ENCODE results near the gene MIEF2.
A peak's percentile ranks its signal among the peaks of the same experiment; 100 is the strongest.
"Not testable (repeated sequence)": the region's sequence is repeated elsewhere in the genome, so short reads cannot be mapped to it uniquely, and the experiment has no call there.

The MIEF2 gene

GRCh38 chr17:18291718-18292540, 31.5 kb downstream of the MIEF2 start:
- DNase-seq (ENCODE audit: low read depth) = no peak

GRCh38 chr17:18298061-18298460, 37.6 kb downstream of the MIEF2 start:
- not testable (repeated sequence) for DNase-seq (ENCODE audit: low read depth)

DNA sequence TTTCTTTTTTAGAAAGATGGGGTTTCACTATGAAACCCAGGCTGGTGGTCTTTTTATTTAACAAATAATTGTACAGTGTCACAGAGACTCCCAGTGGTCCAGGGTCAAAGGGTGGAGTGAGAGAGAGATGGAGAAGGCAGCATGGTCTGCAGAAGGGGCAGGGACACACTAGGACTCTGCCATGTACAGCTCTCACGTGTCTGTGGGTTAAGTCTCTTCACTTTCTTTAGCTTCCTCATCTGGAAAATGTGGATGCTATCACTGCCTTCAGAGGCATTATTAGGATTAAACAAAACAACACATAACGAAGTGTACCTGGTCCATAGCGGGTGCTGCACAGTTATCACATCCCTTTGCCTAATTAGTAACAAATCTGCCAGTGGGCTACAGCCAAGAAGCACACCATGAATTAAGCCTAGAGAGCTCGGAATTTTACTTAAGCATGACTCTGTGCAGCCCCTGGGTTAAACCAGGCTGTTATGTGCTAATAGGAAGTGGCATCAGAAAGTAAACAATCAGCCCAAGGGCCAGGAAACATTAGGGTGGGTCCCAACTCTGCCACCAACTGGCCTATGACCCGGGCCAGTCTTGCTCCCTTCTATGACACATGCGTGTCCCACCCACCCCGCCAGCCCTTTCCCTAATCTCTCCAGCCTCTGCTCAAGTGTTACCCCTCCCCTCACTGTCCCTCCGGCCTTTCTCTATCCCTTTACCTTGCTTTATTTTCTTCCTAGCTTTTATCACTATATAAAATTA, 40.4 kb downstream of the MIEF2 start:
- DNase-seq (ENCODE audit: low read depth) = no peak

DNA sequence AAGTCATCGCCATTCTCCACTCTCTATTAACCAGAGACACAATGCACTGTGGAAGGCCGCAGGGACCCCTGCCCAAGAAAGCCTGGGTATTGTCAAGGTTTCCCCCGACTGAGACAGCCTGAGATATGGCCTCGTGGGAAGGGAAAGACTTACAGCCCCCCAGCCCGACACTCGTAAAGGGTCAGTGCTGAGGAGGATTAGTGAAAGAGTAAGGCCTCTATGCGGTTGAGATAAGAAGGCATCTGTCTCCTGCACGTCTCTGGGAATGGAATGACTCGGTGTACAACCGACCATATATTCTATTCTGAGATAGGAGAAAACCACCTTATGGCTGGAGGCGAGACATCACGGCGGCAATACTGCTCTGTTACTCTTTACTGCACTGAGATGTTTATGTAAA, 42.7 kb downstream of the MIEF2 start:
- not testable (repeated sequence) for DNase-seq (ENCODE audit: low read depth)

DNA sequence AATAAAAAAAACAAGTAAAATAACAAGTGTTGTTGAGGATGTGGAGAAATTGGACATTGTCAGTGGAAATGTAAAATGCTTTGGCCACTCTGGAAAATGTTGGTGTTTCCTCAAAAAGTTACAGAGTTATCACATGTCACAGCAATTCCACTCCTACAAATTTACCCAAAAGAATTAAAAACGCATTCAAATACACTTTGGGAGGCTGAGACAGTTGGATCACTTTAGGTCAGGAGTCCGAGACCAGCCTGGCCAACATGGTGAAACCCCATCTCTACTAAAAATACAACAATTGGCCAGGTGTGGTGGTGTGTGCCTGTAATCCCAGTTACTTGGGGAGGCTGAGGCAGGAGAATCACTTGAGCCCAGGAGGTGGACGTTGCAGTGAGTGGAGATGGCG, 48.7 kb downstream of the MIEF2 start:
- DNase-seq (ENCODE audit: low read depth) = no peak

DNA sequence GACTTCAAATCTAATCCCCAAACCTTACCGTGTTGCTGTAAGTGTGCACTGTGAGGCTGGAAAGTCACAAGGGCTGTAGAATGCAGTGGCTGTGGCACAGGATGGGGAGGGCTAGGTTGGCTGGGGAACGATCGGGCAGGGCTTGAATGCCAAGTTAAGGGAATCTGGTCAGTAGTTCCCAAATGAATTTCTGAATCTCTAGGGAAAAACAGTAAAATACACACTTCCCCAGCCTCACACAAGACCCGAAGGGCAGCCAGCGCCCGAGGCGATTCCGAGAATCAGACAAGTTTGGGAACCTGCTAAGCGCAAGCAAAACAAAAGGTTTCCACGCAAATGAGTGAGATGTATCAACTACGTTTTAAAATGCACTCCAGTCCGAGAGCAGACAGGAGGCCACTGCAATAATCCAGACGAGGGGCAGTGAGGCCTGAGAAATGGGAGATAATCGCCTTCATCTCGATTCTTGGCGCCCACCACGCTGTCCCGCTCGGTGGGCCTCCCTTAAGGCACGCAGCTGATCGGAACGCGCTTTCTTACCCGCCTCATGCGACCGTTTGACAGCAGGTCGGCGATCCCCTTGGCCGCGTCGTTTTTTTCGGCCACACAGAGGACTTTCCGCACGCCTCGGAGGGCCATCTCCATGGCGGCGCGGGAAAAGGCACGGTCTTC, 53.7 kb downstream of the MIEF2 start:
- DNase-seq (ENCODE audit: low read depth) = no peak

- peak; percentile 95 for DNase-seq (ENCODE audit: low read depth)
These were observed 54.5 kb downstream of the MIEF2 start, which contains the start of the genes SMCR8 and TOP3A for GRCh38 chr17:18314731-18315561. SMCR8 (plus strand) TSS chr17:18315293; CDS start chr17:18315790, 497 bp downstream. TOP3A (minus strand) TSS chr17:18314994; CDS start chr17:18314778, 216 bp downstream.

- peak; percentile 8 for DNase-seq (ENCODE audit: low read depth)
These were observed 55.1 kb downstream of the MIEF2 start for GRCh38 chr17:18315562-18315922.

- no peak for DNase-seq (ENCODE audit: low read depth)
These were observed 55.5 kb downstream of the MIEF2 start for GRCh38 chr17:18315961-18316360.
